Jurkat, Clone E6-1 (cell line): ENCODE results near the gene DENND2A.
"Not testable (repeated sequence)": the region's sequence is repeated elsewhere in the genome, so short reads cannot be mapped to it uniquely, and the experiment has no call there.

ENCODE experiments used
- DNase-seq: peaks from one replicate; pipeline ENCODE4 v3.0.0-alpha.2; 2011; ENCODE audit warnings: low read depth, low spot score
- H3K4me3 ChIP-seq: 2 replicates; pipeline ENCODE4 v1.5.1; 2011; ENCODE audit warnings: mild to moderate bottlenecking, low read length, control low read depth, moderate library complexity

The DENND2A gene

GRCh38 chr7:140625908-140626868 lies 14.4 kb downstream of the DENND2A start:
- no peak overlapping the region for H3K4me3 ChIP-seq
- no peak for DNase-seq

- H3K4me3 ChIP-seq, DNase-seq: not testable (repeated sequence)
Measured at GRCh38 chr7:140625192-140625558, 15.4 kb downstream of the DENND2A start.

GRCh38 chr7:140624392-140625191 lies 16.0 kb downstream of the DENND2A start:
- no peak for DNase-seq
- no peak overlapping the region for H3K4me3 ChIP-seq

- no peak for DNase-seq
- H3K4me3 ChIP-seq = no peak overlapping the region
Measured at GRCh38 chr7:140623980-140624379, 16.6 kb downstream of the DENND2A start.

GRCh38 chr7:140621401-140622021 lies 19.1 kb downstream of the DENND2A start:
- no peak for DNase-seq
- H3K4me3 ChIP-seq = no peak overlapping the region

GRCh38 chr7:140619915-140620510 lies 20.6 kb downstream of the DENND2A start:
- not testable (repeated sequence) for H3K4me3 ChIP-seq, DNase-seq

- no peak for DNase-seq
- no peak overlapping the region for H3K4me3 ChIP-seq
Measured at GRCh38 chr7:140619176-140619575, 21.4 kb downstream of the DENND2A start.

- no peak for DNase-seq
- no peak overlapping the region for H3K4me3 ChIP-seq
Measured at GRCh38 chr7:140618306-140618705, 22.3 kb downstream of the DENND2A start.

GRCh38 chr7:140617081-140617480 lies 23.5 kb downstream of the DENND2A start:
- DNase-seq = no peak

GRCh38 chr7:140616328-140616727 lies 24.3 kb downstream of the DENND2A start:
- no peak overlapping the region for H3K4me3 ChIP-seq
- no peak for DNase-seq

More at GRCh38 chr7:140617081-140617480, 23.5 kb downstream of the DENND2A start:
- no peak overlapping the region for H3K4me3 ChIP-seq

- no peak overlapping the region for H3K4me3 ChIP-seq
- DNase-seq = no peak
Measured at GRCh38 chr7:140611641-140612040, 29.0 kb downstream of the DENND2A start.

GRCh38 chr7:140610204-140611165 lies 30.1 kb downstream of the DENND2A start:
- no peak overlapping the region for H3K4me3 ChIP-seq
- no peak for DNase-seq

- DNase-seq = no peak
Measured at GRCh38 chr7:140609646-140610045, 31.0 kb downstream of the DENND2A start.

GRCh38 chr7:140607441-140607989 lies 33.1 kb downstream of the DENND2A start:
- no peak for DNase-seq
- H3K4me3 ChIP-seq = no peak overlapping the region

More at GRCh38 chr7:140609646-140610045, 31.0 kb downstream of the DENND2A start:
- H3K4me3 ChIP-seq = no peak overlapping the region

- DNase-seq = no peak
- H3K4me3 ChIP-seq = no peak overlapping the region
Measured at GRCh38 chr7:140605337-140605736, 35.3 kb downstream of the DENND2A start.

GRCh38 chr7:140604760-140605159 lies 35.9 kb downstream of the DENND2A start:
- H3K4me3 ChIP-seq = no peak overlapping the region
- no peak for DNase-seq

- H3K4me3 ChIP-seq = no peak overlapping the region
- DNase-seq = no peak
Measured at GRCh38 chr7:140604076-140604475, 36.5 kb downstream of the DENND2A start.
